ENCODE data around the gene TMSB15A. TPM values are rescaled to one million over a fixed set of nuclear protein-coding genes. Genes with fewer than 3 reads are reported as not detected.

The TMSB15A gene
- total RNA-seq, 2 donors from 2014 or later, result 30.6 to 88.4 TPM

Other genes starting within 250 kb of the TMSB15A start
- 1 to 10 TPM; 1.3 to 1.6 TPM for gene NXF2B, start 76.7 kb downstream of the TMSB15A start, total RNA-seq
- gene TCP11X2, start 44.9 kb downstream of the TMSB15A start, total RNA-seq, result 1 to 10 TPM; 1.6 to 3.0 TPM
- 10 to 100 TPM; 14.2 to 15.9 TPM for gene ARMCX5, start 82.8 kb upstream of the TMSB15A start, total RNA-seq
- gene GPRASP1, start 134.7 kb upstream of the TMSB15A start, total RNA-seq, result 1 to 10 TPM; 2.9 to 3.7 TPM
- gene GPRASP2, start 195.7 kb upstream of the TMSB15A start, total RNA-seq, result 10 to 100 TPM; 12.9 to 20.8 TPM
- 10 to 100 TPM in 1 of 2 donors, 1 to 10 TPM in 1; 7.4 to 16.4 TPM for gene GPRASP3, start 204.0 kb upstream of the TMSB15A start, total RNA-seq